HG03139 (cell line): ENCODE results near the gene EMX2.
"Not testable (repeated sequence)": the region's sequence is repeated elsewhere in the genome, so short reads cannot be mapped to it uniquely, and the experiment has no call there.

Experiments
- ATAC-seq: cut with Tn5 transposase; IDR thresholded peaks from one replicate; pipeline ENCODE4 v1.9.1; 2021; ENCODE audit not compliant: unreplicated experiment

Gene EMX2

DNA sequence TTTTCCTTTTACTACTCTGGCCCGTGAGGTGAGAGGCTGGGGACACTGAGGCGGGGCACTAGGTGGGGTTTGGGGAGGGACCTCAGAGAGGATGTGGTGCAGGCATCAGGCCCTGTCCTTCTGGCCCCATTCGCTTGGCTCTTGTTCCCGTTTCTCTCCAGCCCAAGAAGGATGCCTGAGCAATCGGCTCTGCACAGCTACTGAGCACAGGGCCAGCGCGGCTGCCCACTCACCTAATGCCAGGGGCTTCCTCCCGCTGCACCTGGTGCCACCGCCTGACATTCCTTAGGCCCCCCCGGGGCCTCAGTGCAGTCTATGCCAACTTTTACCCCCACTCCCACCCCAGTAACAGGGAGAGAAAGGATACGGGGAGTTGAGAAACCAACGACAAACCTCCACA is 12.5 kb downstream of the EMX2 start:
- no peak for ATAC-seq

GRCh38 chr10:117555863-117556262 is 13.3 kb downstream of the EMX2 start:
- ATAC-seq, result no peak

- no peak for ATAC-seq
Measured at GRCh38 chr10:117556356-117556755, 13.8 kb downstream of the EMX2 start.

GRCh38 chr10:117559712-117560111 is 17.2 kb downstream of the EMX2 start:
- no peak for ATAC-seq

GRCh38 chr10:117560942-117561341 is 18.4 kb downstream of the EMX2 start:
- ATAC-seq, result no peak

- no peak for ATAC-seq
Measured at GRCh38 chr10:117562220-117562619, 19.7 kb downstream of the EMX2 start.

DNA sequence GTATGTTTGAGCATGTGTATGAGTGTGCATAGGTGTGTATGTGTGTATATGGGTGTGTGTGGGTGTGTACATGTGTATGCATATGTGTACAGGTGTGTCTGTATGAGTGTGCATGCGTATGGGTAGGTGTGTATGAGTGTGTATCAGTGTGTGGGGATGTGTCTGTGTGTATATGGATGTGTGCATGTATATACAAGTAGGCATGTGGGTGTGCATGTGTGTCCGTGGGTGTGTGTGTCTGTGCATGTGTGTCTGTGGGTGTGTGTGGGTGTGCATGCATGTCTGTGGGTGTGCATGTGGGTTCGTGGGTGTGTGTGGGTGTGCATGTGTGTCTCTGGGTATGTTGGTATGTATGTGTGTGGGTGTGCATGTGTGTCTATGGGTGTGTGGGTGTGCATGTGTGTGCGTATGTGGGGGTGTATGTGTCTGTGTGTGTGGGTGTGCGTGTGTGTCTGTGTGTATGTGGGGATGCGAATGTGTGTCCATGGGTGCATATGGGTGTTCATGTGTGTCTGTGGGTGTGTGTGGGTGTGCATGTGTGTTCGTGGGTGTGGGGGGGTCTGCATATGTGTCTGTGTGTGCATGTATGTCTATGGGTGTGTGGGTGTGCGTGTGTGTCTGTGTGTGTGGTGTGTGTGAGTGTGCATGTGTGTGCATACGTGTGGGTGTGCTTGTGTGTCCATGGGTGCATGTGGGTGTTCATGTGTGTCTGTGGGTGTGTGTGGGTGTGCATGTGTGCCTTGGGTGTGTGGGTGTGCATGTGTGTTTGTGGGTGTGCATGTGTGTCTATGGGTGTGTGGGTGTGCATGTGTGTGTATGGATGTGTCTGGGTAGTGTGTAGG is 20.6 kb downstream of the EMX2 start:
- no peak for ATAC-seq

- ATAC-seq, result no peak
Measured at GRCh38 chr10:117563780-117564179, 21.2 kb downstream of the EMX2 start.

DNA sequence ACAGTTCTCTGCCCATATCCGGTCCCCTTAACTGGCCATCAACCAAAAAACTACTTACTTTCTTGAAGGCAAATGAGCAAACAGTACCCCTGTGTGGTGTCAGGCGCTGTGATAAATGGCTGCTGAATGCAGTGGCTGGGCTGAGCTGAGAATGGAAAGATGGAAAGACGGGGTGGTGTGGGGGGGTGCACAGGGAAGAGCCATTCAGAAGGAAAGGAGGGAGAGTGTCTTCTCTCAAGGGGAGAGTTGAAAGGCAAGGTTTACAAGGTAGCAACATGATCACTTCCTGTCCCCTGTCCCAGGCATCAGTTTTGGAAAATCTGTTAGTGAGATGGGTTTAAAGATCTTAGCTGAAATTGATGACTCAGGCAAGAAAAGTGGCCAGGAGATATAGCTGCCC is 22.5 kb downstream of the EMX2 start:
- no peak for ATAC-seq

DNA sequence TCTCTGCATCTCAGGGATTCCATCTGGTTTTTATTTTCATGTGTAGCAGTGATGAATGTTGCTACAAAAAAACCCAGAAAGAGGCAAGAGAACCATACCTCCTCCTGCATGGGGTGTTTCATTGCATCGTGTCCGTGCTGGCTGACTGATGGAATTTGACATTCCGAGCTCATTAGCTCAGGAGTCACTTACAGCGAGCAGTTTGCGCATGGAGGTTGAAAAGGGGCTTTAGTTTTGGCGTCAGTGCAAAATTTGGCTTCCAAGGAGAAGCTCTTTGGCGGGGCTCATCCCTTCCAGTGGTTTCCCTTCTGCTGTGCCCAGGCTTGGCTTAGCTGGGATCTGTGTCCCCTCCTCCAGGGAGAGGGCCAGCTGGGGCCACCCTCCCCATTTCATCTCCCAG is 25.8 kb downstream of the EMX2 start:
- no peak for ATAC-seq

DNA sequence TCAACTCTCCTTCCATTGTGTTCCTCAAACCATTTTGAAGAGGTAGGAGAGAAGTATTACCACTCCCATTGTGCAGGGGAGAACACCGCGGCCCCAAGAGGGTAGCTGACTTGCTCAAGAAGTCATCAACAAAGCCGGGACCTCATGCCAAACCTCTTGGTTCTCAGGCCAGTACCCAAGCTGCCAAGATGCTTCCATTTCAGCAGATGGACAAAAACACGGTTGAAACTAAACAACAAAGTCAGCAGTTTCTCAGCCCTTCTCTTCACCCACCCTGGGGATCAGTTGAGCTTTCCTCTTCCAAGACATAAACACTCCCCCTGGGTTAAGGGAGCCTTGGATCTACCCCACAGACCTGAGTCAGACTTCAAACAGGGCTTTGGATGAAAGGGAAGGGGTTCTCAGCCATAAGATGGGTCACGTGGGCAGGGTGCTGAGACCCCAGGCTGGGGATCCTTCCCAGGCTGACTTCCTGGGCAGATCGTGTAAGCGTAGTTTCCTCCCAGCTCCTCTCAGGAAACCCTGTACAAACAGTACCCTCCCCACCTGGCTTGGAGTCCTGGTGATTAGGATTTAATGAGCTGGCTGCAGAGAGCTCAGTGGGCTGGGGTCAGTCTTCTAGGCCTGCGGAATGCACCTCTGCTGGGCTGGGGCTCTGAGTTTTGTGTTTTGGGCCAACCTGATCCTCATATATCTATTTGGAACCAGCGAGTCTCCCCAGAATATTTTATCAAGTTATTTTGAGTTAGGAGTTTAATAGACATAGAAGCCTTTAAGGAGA is 27.3 kb downstream of the EMX2 start:
- no peak for ATAC-seq

GRCh38 chr10:117570880-117571279 is 28.3 kb downstream of the EMX2 start:
- ATAC-seq, result no peak

- ATAC-seq, result no peak
Measured at GRCh38 chr10:117574498-117575146, 32.1 kb downstream of the EMX2 start.

GRCh38 chr10:117578490-117578889 is 35.9 kb downstream of the EMX2 start:
- ATAC-seq, result no peak

- ATAC-seq, result no peak
Measured at GRCh38 chr10:117578999-117579590, 36.5 kb downstream of the EMX2 start.

DNA sequence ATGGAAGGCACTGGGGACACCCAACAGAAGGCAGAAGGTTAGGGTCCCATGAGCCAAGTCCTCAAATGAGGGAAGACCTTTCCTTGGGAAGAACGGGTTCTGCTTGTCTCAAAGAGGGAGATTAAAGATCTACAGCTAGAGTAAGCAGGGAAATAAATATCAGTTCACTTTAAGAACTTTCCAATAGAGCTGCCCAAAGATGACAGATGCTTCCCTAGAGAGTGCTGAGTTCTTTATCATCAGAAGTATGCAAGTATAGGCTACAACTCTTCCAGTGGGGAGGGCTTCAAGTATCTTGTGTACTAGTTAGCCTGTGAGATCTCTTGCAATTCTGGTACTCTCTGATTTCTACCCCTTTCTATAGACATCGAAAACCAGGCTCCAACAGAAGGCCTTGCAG is 39.4 kb downstream of the EMX2 start:
- no peak for ATAC-seq

DNA sequence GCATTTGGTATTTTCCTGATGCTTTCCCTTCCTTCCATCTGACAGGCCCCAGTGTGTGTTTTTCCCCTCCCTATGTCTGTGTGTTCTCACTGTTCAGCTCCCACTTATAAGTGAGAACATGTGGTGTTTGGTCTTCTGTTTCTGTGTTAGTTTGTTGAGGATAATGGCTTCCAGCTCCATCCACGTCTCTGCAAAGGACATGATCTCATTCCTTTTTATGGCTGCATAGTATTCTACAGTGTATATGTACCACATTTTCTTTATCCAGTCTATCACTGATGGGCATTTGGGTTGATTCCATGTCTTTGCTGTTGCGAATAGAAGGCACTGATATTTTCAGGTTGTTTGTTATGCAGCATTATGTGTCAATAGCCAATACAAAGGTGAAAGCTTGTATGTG is 42.3 kb downstream of the EMX2 start:
- ATAC-seq, result not testable (repeated sequence)

DNA sequence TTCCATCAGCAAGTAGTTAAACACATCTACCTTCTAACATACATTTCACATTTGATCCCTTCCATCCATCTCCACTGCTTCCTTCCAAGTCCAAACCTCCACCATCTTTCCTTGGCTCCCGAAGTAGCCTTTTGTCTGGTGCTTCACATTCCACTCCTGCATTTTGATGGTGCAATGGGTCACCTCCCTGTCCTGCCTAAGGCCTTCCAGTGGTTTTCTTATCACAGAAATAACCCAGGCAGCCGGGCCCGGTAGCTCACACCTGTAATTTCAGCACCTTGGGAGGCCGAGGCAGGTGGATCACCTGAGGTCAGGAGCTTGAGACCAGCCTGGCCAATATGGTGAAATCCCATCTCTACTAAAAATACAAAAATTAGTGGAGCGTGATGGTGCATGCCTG is 44.5 kb downstream of the EMX2 start:
- no peak for ATAC-seq

GRCh38 chr10:117590101-117590875 is 47.7 kb downstream of the EMX2 start:
- ATAC-seq, result no peak

GRCh38 chr10:117591043-117591442 is 48.5 kb downstream of the EMX2 start:
- ATAC-seq, result no peak

- ATAC-seq, result no peak
Measured at GRCh38 chr10:117594722-117595121, 52.2 kb downstream of the EMX2 start.
